Fibroblast of villous mesenchyme (primary cell): ENCODE measurements around the gene VPREB1. TPM values are rescaled to one million over a fixed set of nuclear protein-coding genes. Genes with fewer than 3 reads are reported as not detected.

Source experiments
- DNase-seq: peaks from one replicate; pipeline ENCODE4 v3.0.0-alpha.2; 2010; ENCODE audit warnings: low read depth
- H3K4me3 ChIP-seq: 2 replicates; pipeline ENCODE4 v1.5.1; 2011; ENCODE audit warnings: low read depth, mild to moderate bottlenecking, low read length
- CTCF ChIP-seq: IDR thresholded peaks from 2 replicates; pipeline ENCODE4 v1.5.1; 2012; ENCODE audit warnings: low read depth, mild to moderate bottlenecking, low read length; ENCODE audit not compliant: insufficient read depth
- total RNA-seq: library from RNA; depleted of rRNA; stranded (reverse); fragments of >200 nt; gene quantifications from 2 replicates; pipeline ENCODE4 v1.2.3, GENCODE V29; 2012

The VPREB1 gene
- total RNA-seq, 1 donor, result not detected

- DNase-seq, result no peak
- TF ChIP-seq CTCF, result no peak
- H3K4me3 ChIP-seq, result no peak overlapping the region
Observed at GRCh38 chr22:22239311-22239939, 5.2 kb upstream of the VPREB1 start.

- H3K4me3 ChIP-seq, result no peak overlapping the region
- no peak for DNase-seq
- no peak for TF ChIP-seq CTCF
Observed at GRCh38 chr22:22241554-22241898, 3.1 kb upstream of the VPREB1 start.

DNA sequence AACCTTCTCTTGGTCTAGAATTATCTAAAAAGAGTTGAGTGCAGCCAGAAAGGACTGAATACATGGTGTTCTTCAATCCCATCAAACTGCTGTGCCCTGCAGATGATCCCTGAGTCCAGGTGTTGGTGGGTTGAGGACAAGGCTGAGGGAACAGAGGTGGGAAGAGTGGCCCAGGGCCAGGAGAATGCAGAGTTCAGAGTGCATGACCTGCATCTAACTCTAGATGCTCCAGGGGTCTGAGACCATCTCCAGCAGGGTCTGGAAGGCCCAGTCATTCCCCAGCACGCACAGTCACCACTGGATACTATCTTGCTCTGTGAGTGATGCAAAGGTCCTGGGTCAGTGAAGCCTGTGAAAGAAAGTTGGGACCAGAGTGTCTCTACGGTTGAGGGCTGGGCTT, 2.1 kb upstream of the VPREB1 start:
- H3K4me3 ChIP-seq, result no peak overlapping the region
- no peak for DNase-seq
- TF ChIP-seq CTCF, result no peak

GRCh38 chr22:22243033-22243680, 1.4 kb upstream of the VPREB1 start:
- H3K4me3 ChIP-seq, result no peak overlapping the region
- no peak for TF ChIP-seq CTCF

GRCh38 chr22:22245256-22245909, 797 bp downstream of the VPREB1 start:
- TF ChIP-seq CTCF, result no peak
- H3K4me3 ChIP-seq, result no peak overlapping the region
- DNase-seq, result no peak

More at GRCh38 chr22:22243033-22243680, 1.4 kb upstream of the VPREB1 start:
- no peak for DNase-seq

DNA sequence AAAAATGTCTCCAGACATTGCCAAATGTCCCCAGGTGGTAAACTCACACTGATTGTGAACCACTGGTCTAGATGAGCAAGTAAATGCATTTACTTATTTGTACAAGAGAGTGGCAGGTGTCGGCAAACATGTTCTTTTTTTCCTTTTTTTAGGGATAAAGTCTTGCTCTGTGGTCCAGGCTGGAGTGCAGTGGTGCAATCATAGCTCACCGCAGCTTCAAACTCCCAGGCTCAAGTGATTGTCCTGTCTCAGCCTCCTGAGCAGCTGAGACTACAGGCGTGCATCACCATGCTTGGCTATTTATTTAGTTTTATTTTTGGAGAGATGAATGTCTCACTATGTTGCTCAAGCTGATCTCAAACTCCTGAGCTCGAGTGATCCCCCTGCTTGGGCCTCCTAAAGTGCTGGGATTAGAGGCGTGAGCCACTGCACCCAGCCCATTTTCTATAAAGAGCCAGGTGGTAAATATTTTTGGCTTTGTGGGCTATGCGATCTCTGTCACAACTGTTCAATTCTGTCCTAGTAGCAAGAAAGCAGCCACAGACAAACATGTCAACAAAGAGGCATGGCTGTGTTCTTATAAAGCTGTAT, 1.4 kb downstream of the VPREB1 start:
- H3K4me3 ChIP-seq, result no peak overlapping the region
- DNase-seq, result no peak
- TF ChIP-seq CTCF, result no peak
